Stimulated activated CD8-positive, alpha-beta memory T cell treated with anti-CD3 and anti-CD28 coated beads, Interleukin-2, amount 100 ng/mL, for 1 hour (primary cell): ENCODE data around the gene KIAA0408.
"Not testable (repeated sequence)": the region's sequence is repeated elsewhere in the genome, so short reads cannot be mapped to it uniquely, and the experiment has no call there.

Source experiments
- DNase-seq, 2 donors: peaks; one replicate each; pipeline ENCODE4 v3.0.0-alpha.2; 2020; ENCODE audit warnings: low read depth in 2 of 2

The KIAA0408 gene

GRCh38 chr6:127412016-127412415 lies 47.2 kb downstream of the KIAA0408 start:
- DNase-seq = not testable (repeated sequence)
